ENCODE data around the gene MRE11.

GRCh38 chr11:94400839-94401772 lies 92.5 kb downstream of the MRE11 start, which contains the start of gene GPR83:
- TF ChIP-seq SMAD4 (CRISPR knock-in tag; conservative IDR thresholded peaks at IDR 0.05), result no peak
- TF ChIP-seq EZH2 (IDR thresholded peaks at IDR 0.05; ENCODE audit: borderline replicate concordance, low read depth, low read length), result no peak
- TF ChIP-seq SAFB (IDR thresholded peaks at IDR 0.05; ENCODE audit: borderline replicate concordance, low read depth, low read length), result no peak

All from K562 (cell line).